Upper lobe of left lung (tissue), 4 donors: Measurements from ENCODE around the gene PPP2R3B.

Experiments
- CTCF ChIP-seq, 6 experiments: fragments of 450-650 bp in 4 of 6; fragments of 200-600 bp in 2 of 6; sonication (generic) in 2 of 6; IDR thresholded peaks; one replicate each; pipeline ENCODE4 v1.5.1; 2016 to 2019; ENCODE audit warnings: antibody characterized with exemption in 6 of 6
- POLR2A ChIP-seq, 4 donors: fragments of 450-650 bp; IDR thresholded peaks; one replicate each; pipeline ENCODE4 v1.5.1; 2016 to 2017; ENCODE audit warnings: antibody characterized with exemption in 4 of 4, mild to moderate bottlenecking in 2 of 4

GRCh38 chrX:332496-332860, 54.2 kb downstream of the PPP2R3B start:
- TF ChIP-seq CTCF (IDR thresholded peaks at IDR 0.05) (no peak), POLR2A (IDR thresholded peaks at IDR 0.05) (no peak)
